Stimulated activated naive B cell treated with anti-CD40 and anti-IgM and Interleukin-4, amounts not matched to agents 10 μg/mL and 1 μg/mL and 100 μg/mL, for 72 hours (primary cell): ENCODE data around the gene CD84.
"Not testable (repeated sequence)": the region's sequence is repeated elsewhere in the genome, so short reads cannot be mapped to it uniquely, and the experiment has no call there.

Experiments
- ATAC-seq, 2 donors: fragments of 150-1000 bp; cut with Tn5 transposase; replicated peaks; 2 replicates each; pipeline ENCODE4 v1.10.0; 2021; ENCODE audit warnings: moderate library complexity in 1 of 2
- DNase-seq: peaks from one replicate; pipeline ENCODE4 v3.0.0; 2021
- H3K27ac Mint-ChIP-seq: one replicate; pipeline ENCODE4 v1.8.0; 2022; ENCODE audit warnings: mild to moderate bottlenecking, mixed read lengths
- H3K27me3 Mint-ChIP-seq, 2 donors: one replicate each; pipeline ENCODE4 v1.8.0; 2022; ENCODE audit warnings: mixed read lengths in 2 of 2
- H3K36me3 Mint-ChIP-seq, 2 donors: one replicate each; pipeline ENCODE4 v1.8.0; 2022; ENCODE audit warnings: mixed read lengths in 2 of 2, mild to moderate bottlenecking in 1 of 2
- H3K4me1 Mint-ChIP-seq, 2 donors: one replicate each; pipeline ENCODE4 v1.8.0; 2022; ENCODE audit warnings: mixed read lengths in 2 of 2, mild to moderate bottlenecking in 1 of 2
- H3K4me3 Mint-ChIP-seq, 2 donors: one replicate each; pipeline ENCODE4 v1.8.0; 2022; ENCODE audit warnings: mild to moderate bottlenecking in 2 of 2, mixed read lengths in 2 of 2, moderate library complexity in 1 of 2
- H3K9me3 Mint-ChIP-seq, 2 donors: one replicate each; pipeline ENCODE4 v1.8.0; 2022; ENCODE audit warnings: mixed read lengths in 2 of 2, mild to moderate bottlenecking in 1 of 2

Gene CD84

DNA sequence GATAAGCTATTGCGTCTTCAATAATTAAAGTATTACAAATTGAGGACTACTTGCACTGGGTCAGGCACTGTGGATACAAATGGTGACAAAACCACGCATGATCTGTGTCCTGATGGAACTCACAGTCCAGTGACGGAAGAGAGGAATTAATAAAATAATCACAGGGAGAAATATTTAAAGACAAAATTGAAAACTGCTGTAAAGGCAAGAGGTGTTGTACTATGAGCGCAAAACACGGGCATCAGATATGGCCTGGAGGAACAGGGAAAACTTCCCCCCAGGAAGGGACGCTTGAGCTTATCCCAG is 39.7 kb downstream of the CD84 start:
- H3K9me3 Mint-ChIP-seq: peaks cover 5 to 10% of the 10 kb centered on the region in 2 donors
- H3K4me3 Mint-ChIP-seq: peak overlapping the region; percentile 44 to 66
- ATAC-seq (no peak), DNase-seq (no peak)
- peak overlapping the region; percentile 6 for H3K27ac Mint-ChIP-seq
- H3K4me1 Mint-ChIP-seq: peaks cover 29 to 49% of the 10 kb centered on the region in 2 donors
- no peaks in the 10 kb centered on the region for H3K27me3 Mint-ChIP-seq
- H3K36me3 Mint-ChIP-seq: peaks cover 20 to 47% of the 10 kb centered on the region in 2 donors

- no peak for ATAC-seq
- peak overlapping the region; percentile 10 for H3K27ac Mint-ChIP-seq
- peaks cover 16 to 41% of the 10 kb centered on the region in 2 donors for H3K36me3 Mint-ChIP-seq
- DNase-seq: no peak
- peaks cover 29 to 43% of the 10 kb centered on the region in 2 donors for H3K4me1 Mint-ChIP-seq
- H3K4me3 Mint-ChIP-seq: no peak overlapping the region
- peaks cover 5 to 10% of the 10 kb centered on the region in 2 donors for H3K9me3 Mint-ChIP-seq
- H3K27me3 Mint-ChIP-seq: no peaks in the 10 kb centered on the region
Observed at GRCh38 chr1:160538985-160539651, 40.2 kb downstream of the CD84 start.

- no peak overlapping the region for H3K4me3 Mint-ChIP-seq
- H3K9me3 Mint-ChIP-seq: peaks cover 5 to 10% of the 10 kb centered on the region in 2 donors
- H3K27me3 Mint-ChIP-seq: no peaks in the 10 kb centered on the region
- DNase-seq (no peak), ATAC-seq (no peak)
- H3K36me3 Mint-ChIP-seq: peaks cover 12 to 37% of the 10 kb centered on the region in 2 donors
- no peak overlapping the region for H3K27ac Mint-ChIP-seq
- peaks cover 27 to 40% of the 10 kb centered on the region in 2 donors for H3K4me1 Mint-ChIP-seq
Observed at GRCh38 chr1:160537714-160538665, 41.3 kb downstream of the CD84 start.

DNA sequence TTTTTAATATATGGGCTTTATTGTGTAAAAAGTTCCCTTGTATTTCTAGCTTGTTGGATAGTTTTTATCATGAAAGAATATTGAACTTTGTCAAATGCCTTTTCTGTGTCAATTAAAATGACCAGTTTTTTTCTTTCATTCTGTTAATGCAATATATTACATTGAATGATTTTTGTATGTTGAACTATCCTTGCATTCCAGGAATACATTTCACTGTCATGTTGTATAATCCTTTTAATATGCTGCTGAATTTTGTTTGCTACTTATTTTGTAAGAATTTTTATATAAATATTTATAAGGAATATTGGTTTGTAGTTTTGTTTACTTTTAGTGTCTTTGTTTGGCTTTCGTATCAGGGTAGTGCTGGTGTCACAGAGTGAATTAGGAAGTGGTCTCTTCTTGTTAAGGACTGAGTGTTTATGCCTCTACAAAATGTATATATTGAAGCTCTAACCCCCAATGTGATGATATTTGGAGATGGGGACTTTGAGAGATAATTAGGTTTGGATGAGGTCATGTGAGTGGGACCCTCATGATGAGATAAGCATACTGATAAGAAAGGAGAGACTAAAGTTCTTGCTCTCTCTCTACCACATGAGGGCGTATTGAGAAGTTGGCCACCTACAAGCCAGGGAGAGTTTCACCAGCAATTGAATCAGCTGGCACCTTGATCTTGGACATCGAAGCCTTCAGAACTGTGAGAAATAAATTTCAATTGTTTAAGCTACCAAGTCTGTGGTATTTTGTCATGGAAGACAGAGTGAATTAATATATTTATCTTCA is 44.3 kb downstream of the CD84 start:
- no peaks in the 10 kb centered on the region for H3K27me3 Mint-ChIP-seq
- no peak overlapping the region for H3K4me3 Mint-ChIP-seq
- H3K27ac Mint-ChIP-seq: no peak overlapping the region
- H3K36me3 Mint-ChIP-seq: peaks cover 7 to 34% of the 10 kb centered on the region in 2 donors
- peaks cover 5 to 13% of the 10 kb centered on the region in 2 donors for H3K9me3 Mint-ChIP-seq
- peaks cover 11 to 19% of the 10 kb centered on the region in 2 donors for H3K4me1 Mint-ChIP-seq
- DNase-seq (no peak), ATAC-seq (no peak)

- H3K9me3 Mint-ChIP-seq: peaks cover 12 to 25% of the 10 kb centered on the region in 2 donors
- H3K27ac Mint-ChIP-seq, H3K27me3 Mint-ChIP-seq, DNase-seq, ATAC-seq, H3K4me3 Mint-ChIP-seq: not testable (repeated sequence)
- H3K4me1 Mint-ChIP-seq: peaks cover 7 to 26% of the 10 kb centered on the region in 2 donors
- H3K36me3 Mint-ChIP-seq: peaks cover 18 to 45% of the 10 kb centered on the region in 2 donors
Observed at GRCh38 chr1:160532557-160532813, 46.8 kb downstream of the CD84 start.

DNA sequence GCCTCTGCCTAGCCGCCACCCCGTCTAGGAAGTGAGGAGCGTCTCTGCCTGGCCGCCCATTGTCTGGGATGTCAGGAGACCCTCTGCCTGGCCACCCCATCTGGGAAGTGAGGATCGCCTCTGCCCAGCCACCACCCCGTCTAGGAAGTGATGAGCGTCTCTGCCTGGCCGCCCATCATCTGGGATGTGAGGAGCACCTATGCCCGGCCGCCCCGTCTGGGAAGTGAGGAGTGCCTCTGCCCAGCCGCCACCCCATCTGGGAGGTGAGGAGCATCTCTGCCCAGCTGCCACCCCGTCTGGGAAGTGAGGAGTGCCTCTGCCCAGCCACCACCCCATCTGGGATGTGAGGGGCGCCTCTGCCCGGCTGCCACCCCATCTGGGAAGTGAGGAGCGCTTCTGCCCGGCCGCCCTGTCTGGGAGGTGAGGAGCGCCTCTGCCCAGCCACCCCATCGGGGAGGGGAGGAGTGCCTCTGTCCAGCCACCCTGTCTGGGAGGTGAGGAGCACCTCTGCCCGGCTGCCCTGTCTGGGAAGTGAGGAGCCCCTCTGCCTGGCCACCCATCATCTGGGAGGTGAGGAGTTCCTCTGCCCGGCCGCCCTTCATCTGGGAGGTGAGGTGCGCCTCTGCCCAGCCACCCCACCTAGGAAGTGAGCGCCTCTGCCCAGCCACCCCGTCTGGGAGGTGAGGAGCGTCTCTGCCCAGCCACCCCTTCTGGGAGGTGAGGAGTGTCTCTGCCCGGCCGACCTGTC is 47.3 kb downstream of the CD84 start:
- not testable (repeated sequence) for H3K27me3 Mint-ChIP-seq, H3K4me3 Mint-ChIP-seq, DNase-seq, ATAC-seq
- Mint-ChIP-seq H3K27ac (peak overlapping the region; percentile 20), H3K36me3 (peaks cover 20 to 45% of the 10 kb centered on the region in 2 donors), H3K4me1 (peaks cover 10 to 31% of the 10 kb centered on the region in 2 donors), H3K9me3 (peaks cover 16 to 27% of the 10 kb centered on the region in 2 donors)

DNA sequence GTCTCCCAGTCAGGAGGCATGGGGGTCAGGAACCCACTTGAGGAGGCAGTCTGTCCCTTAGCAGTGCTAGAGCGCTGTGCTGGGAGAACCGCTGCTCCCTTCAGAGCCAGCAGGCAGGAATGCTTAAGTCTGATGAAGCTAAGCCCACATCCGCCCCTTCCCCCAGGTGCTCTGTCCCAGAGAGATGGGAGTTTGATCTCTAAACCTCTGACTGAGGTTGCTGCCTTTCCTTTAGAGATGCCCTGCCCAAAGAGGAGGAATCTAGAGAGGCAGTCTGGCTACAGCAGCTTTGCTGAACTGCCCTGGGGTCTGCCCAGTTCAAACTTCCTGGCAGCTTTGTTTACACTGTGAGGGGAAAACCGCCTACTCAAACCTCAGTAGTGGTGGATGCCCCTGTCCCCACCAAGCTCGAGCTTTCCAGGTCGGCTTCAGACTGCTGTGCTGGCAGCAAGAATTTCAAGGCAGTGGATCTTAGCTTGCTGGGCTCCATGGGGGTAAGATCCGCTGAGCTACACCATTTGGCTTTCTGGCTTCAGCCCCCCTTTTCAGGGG is 49.8 kb downstream of the CD84 start:
- DNase-seq, H3K4me3 Mint-ChIP-seq, ATAC-seq, H3K27me3 Mint-ChIP-seq: not testable (repeated sequence)
- Mint-ChIP-seq H3K4me1 (peaks cover 14 to 44% of the 10 kb centered on the region in 2 donors), H3K27ac (peak overlapping the region; percentile 42), H3K36me3 (peaks cover 25 to 46% of the 10 kb centered on the region in 2 donors), H3K9me3 (peaks cover 27% of the 10 kb centered on the region in 2 donors)

DNA sequence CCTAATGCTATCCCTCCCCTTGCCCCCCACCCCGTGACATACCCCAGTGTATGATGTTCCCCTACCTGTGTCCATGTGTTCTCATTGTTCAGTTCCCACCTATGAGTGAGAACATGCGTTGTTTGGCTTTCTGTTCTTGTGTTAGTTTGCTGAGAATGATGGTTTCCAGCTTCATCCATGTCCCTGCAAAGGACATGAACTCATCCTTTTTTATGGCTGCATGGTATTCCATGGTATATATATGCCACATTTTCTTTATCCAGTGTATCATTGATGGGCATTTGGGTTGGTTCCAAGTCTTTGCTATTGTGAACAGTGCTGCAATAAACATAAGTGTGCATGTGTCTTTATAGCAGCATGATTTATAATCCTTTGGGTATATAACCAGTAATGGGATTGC is 55.5 kb downstream of the CD84 start:
- not testable (repeated sequence) for DNase-seq, ATAC-seq, H3K27ac Mint-ChIP-seq, H3K27me3 Mint-ChIP-seq
- Mint-ChIP-seq H3K4me1 (peaks cover 25 to 61% of the 10 kb centered on the region in 2 donors), H3K4me3 (peak overlapping the region; percentile 48 to 56), H3K9me3 (peaks cover 25 to 27% of the 10 kb centered on the region in 2 donors), H3K36me3 (peaks cover 48 to 59% of the 10 kb centered on the region in 2 donors)

- Mint-ChIP-seq H3K9me3 (peaks cover 20% of the 10 kb centered on the region in 2 donors), H3K27ac (peak within 1 kb of the TSS; percentile 93), H3K4me1 (peaks cover 30 to 62% of the 10 kb centered on the region in 2 donors), H3K36me3 (peaks cover 52 to 60% of the 10 kb centered on the region in 2 donors), H3K27me3 (no peaks in the 10 kb centered on the region), H3K4me3 (peak within 1 kb of the TSS; percentile 83 to 88)
- ATAC-seq (peak; percentile 71 to 73), DNase-seq (peak; percentile 21)
Observed at GRCh38 chr1:160522622-160523345, 56.5 kb downstream of the CD84 start, which contains the start of gene SLAMF6. Gene SLAMF6 (minus strand): TSS chr1:160523255. CDS start chr1:160523192, 63 bp downstream.

GRCh38 chr1:160522136-160522535 is 57.2 kb downstream of the CD84 start:
- peaks cover 31 to 56% of the 10 kb centered on the region in 2 donors for H3K4me1 Mint-ChIP-seq
- ATAC-seq (peak; percentile 29 to 35), DNase-seq (no peak)

DNA sequence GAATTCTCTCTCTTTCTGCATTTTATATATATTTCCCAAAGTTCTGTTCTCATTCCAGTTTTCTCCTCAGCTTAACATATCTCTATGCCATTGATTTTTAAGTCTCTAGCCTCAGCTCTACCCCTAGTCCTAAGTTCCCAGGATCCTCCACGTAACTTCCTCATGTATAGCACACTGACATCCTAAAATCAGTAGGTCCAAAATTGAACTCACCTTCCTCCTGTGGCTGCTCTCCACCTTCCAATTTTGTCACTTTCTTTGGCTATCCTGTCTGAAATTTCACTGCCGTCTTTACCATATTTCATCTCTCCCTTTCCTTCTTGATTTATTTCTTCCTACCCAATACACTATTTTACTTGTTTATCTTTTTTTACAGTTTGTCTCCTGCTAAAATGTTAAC is 57.7 kb downstream of the CD84 start:
- H3K4me1 Mint-ChIP-seq: peaks cover 34 to 59% of the 10 kb centered on the region in 2 donors
- H3K9me3 Mint-ChIP-seq: peaks cover 12 to 13% of the 10 kb centered on the region in 2 donors
- H3K27me3 Mint-ChIP-seq: no peaks in the 10 kb centered on the region
- peak overlapping the region; percentile 93 for H3K27ac Mint-ChIP-seq
- no peak for ATAC-seq
- peak overlapping the region; percentile 83 to 88 for H3K4me3 Mint-ChIP-seq
- H3K36me3 Mint-ChIP-seq: peaks cover 54 to 62% of the 10 kb centered on the region in 2 donors
- no peak for DNase-seq

More at GRCh38 chr1:160522136-160522535, 57.2 kb downstream of the CD84 start:
- Mint-ChIP-seq H3K9me3 (peaks cover 16 to 17% of the 10 kb centered on the region in 2 donors), H3K4me3 (peak overlapping the region; percentile 83 to 88), H3K36me3 (peaks cover 53 to 62% of the 10 kb centered on the region in 2 donors), H3K27ac (peak overlapping the region; percentile 93), H3K27me3 (no peaks in the 10 kb centered on the region)

- peaks cover 38 to 65% of the 10 kb centered on the region in 2 donors for H3K4me1 Mint-ChIP-seq
- peak overlapping the region; percentile 83 to 88 for H3K4me3 Mint-ChIP-seq
- no peak for DNase-seq
- peaks cover 58 to 65% of the 10 kb centered on the region in 2 donors for H3K36me3 Mint-ChIP-seq
- H3K27me3 Mint-ChIP-seq: no peaks in the 10 kb centered on the region
- peak; percentile 17 to 29 for ATAC-seq
- H3K27ac Mint-ChIP-seq: peak overlapping the region; percentile 93
- H3K9me3 Mint-ChIP-seq: peaks cover 9 to 14% of the 10 kb centered on the region in 2 donors
Observed at GRCh38 chr1:160520999-160521398, 58.3 kb downstream of the CD84 start.
